Measurements from ENCODE around the gene HIVEP1.

DNA sequence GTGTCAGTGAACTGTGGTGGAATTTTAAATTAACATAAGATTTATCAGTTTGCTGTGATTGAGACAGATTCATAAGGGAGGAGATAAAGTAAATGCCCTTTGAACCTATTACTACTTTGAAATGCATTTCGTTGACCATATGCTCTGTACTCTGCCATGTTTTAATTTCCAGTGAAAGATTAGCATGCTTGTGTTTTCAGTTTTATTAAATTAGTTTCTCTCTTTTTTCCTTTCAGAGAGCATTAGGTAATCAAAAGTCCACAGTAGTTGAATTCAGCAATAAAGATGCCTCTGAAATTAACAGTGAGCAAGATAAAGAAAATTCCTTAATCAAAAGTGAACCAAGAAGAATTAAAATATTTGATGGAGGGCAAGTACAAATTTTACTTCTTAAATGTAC, 117.4 kb downstream of the HIVEP1 start:
- TF ChIP-seq, protein P1, sequence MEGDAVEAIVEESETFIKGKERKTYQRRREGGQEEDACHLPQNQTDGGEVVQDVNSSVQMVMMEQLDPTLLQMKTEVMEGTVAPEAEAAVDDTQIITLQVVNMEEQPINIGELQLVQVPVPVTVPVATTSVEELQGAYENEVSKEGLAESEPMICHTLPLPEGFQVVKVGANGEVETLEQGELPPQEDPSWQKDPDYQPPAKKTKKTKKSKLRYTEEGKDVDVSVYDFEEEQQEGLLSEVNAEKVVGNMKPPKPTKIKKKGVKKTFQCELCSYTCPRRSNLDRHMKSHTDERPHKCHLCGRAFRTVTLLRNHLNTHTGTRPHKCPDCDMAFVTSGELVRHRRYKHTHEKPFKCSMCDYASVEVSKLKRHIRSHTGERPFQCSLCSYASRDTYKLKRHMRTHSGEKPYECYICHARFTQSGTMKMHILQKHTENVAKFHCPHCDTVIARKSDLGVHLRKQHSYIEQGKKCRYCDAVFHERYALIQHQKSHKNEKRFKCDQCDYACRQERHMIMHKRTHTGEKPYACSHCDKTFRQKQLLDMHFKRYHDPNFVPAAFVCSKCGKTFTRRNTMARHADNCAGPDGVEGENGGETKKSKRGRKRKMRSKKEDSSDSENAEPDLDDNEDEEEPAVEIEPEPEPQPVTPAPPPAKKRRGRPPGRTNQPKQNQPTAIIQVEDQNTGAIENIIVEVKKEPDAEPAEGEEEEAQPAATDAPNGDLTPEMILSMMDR (IDR thresholded peaks at IDR 0.05) = no peak
- TF ChIP-seq POLR2A (IDR thresholded peaks at IDR 0.05) = no peak

Measured in upper lobe of left lung (tissue), 4 donors.